Measurements from ENCODE around the gene RRAD.

Gene RRAD

GRCh38 chr16:66904846-66905632, 20.3 kb downstream of the RRAD start:
- Histone ChIP-seq H3K4me3 (no peak overlapping the region), H3K9me3 (ENCODE audit: low read depth, low read length) (no peaks in the 10 kb centered on the region), H3K9ac (ENCODE audit: insufficient read length) (no peak overlapping the region), H3K36me3 (ENCODE audit: insufficient read depth, low read length) (no peaks in the 10 kb centered on the region), H3K27ac (no peak overlapping the region)
- DNase-seq (ENCODE audit: low read depth, low spot score): no peak
- TF ChIP-seq FOXP2 (optimal IDR thresholded peaks at IDR 0.05; ENCODE audit: control extremely low read depth, extremely low read length, insufficient read depth) (no peak), POLR2AphosphoS5 (IDR thresholded peaks at IDR 0.05; ENCODE audit: borderline replicate concordance, low read depth, low read length) (no peak), EZH2 (IDR thresholded peaks at IDR 0.05) (no peak)

- no peak for TF ChIP-seq FOXP2 (optimal IDR thresholded peaks at IDR 0.05; ENCODE audit: control extremely low read depth, extremely low read length, insufficient read depth)
- no peak for TF ChIP-seq EZH2 (IDR thresholded peaks at IDR 0.05)
- TF ChIP-seq POLR2AphosphoS5 (IDR thresholded peaks at IDR 0.05; ENCODE audit: borderline replicate concordance, low read depth, low read length): no peak
- no peak overlapping the region for H3K9ac ChIP-seq (ENCODE audit: insufficient read length)
- H3K4me3 ChIP-seq: no peak overlapping the region
- no peak overlapping the region for H3K27ac ChIP-seq
- no peak for DNase-seq (ENCODE audit: low read depth, low spot score)
- H3K36me3 ChIP-seq (ENCODE audit: insufficient read depth, low read length): no peaks in the 10 kb centered on the region
- H3K9me3 ChIP-seq (ENCODE audit: low read depth, low read length): no peaks in the 10 kb centered on the region
Measured at GRCh38 chr16:66904428-66904845, 20.9 kb downstream of the RRAD start.

- TF ChIP-seq FOXP2 (optimal IDR thresholded peaks at IDR 0.05; ENCODE audit: control extremely low read depth, extremely low read length, insufficient read depth) (no peak), POLR2AphosphoS5 (IDR thresholded peaks at IDR 0.05; ENCODE audit: borderline replicate concordance, low read depth, low read length) (no peak), EZH2 (IDR thresholded peaks at IDR 0.05) (no peak)
- Histone ChIP-seq H3K27ac (no peak overlapping the region), H3K36me3 (ENCODE audit: insufficient read depth, low read length) (no peaks in the 10 kb centered on the region), H3K4me3 (no peak overlapping the region), H3K9ac (ENCODE audit: insufficient read length) (no peak overlapping the region), H3K9me3 (ENCODE audit: low read depth, low read length) (no peaks in the 10 kb centered on the region)
- DNase-seq (ENCODE audit: low read depth, low spot score): no peak
Measured at GRCh38 chr16:66903544-66904427, 21.5 kb downstream of the RRAD start.

- no peak for TF ChIP-seq FOXP2 (optimal IDR thresholded peaks at IDR 0.05; ENCODE audit: control extremely low read depth, extremely low read length, insufficient read depth)
- TF ChIP-seq EZH2 (IDR thresholded peaks at IDR 0.05): no peak
- no peak for TF ChIP-seq POLR2AphosphoS5 (IDR thresholded peaks at IDR 0.05; ENCODE audit: borderline replicate concordance, low read depth, low read length)
- Histone ChIP-seq H3K9me3 (ENCODE audit: low read depth, low read length) (no peaks in the 10 kb centered on the region), H3K4me3 (no peak overlapping the region), H3K27ac (no peak overlapping the region), H3K36me3 (ENCODE audit: insufficient read depth, low read length) (no peaks in the 10 kb centered on the region), H3K9ac (ENCODE audit: insufficient read length) (no peak overlapping the region)
- no peak for DNase-seq (ENCODE audit: low read depth, low spot score)
Measured at GRCh38 chr16:66902648-66903543, 22.4 kb downstream of the RRAD start.

GRCh38 chr16:66901626-66902025, 23.7 kb downstream of the RRAD start:
- no peak for DNase-seq (ENCODE audit: low read depth, low spot score)
- Histone ChIP-seq H3K27ac (no peak overlapping the region), H3K4me3 (no peak overlapping the region), H3K36me3 (ENCODE audit: insufficient read depth, low read length) (no peaks in the 10 kb centered on the region), H3K9ac (ENCODE audit: insufficient read length) (no peak overlapping the region), H3K9me3 (ENCODE audit: low read depth, low read length) (no peaks in the 10 kb centered on the region)
- no peak for TF ChIP-seq EZH2 (IDR thresholded peaks at IDR 0.05)
- TF ChIP-seq FOXP2 (optimal IDR thresholded peaks at IDR 0.05; ENCODE audit: control extremely low read depth, extremely low read length, insufficient read depth): no peak
- no peak for TF ChIP-seq POLR2AphosphoS5 (IDR thresholded peaks at IDR 0.05; ENCODE audit: borderline replicate concordance, low read depth, low read length)

GRCh38 chr16:66900721-66901441, 24.5 kb downstream of the RRAD start:
- Histone ChIP-seq H3K4me3 (no peak overlapping the region), H3K9ac (ENCODE audit: insufficient read length) (no peak overlapping the region), H3K36me3 (ENCODE audit: insufficient read depth, low read length) (no peaks in the 10 kb centered on the region), H3K27ac (no peak overlapping the region), H3K9me3 (ENCODE audit: low read depth, low read length) (no peaks in the 10 kb centered on the region)
- TF ChIP-seq POLR2AphosphoS5 (IDR thresholded peaks at IDR 0.05; ENCODE audit: borderline replicate concordance, low read depth, low read length): no peak
- no peak for TF ChIP-seq EZH2 (IDR thresholded peaks at IDR 0.05)
- no peak for TF ChIP-seq FOXP2 (optimal IDR thresholded peaks at IDR 0.05; ENCODE audit: control extremely low read depth, extremely low read length, insufficient read depth)
- DNase-seq (ENCODE audit: low read depth, low spot score): no peak

GRCh38 chr16:66899945-66900710, 25.2 kb downstream of the RRAD start:
- Histone ChIP-seq H3K36me3 (ENCODE audit: insufficient read depth, low read length) (no peaks in the 10 kb centered on the region), H3K27ac (no peak overlapping the region), H3K9ac (ENCODE audit: insufficient read length) (no peak overlapping the region), H3K4me3 (no peak overlapping the region), H3K9me3 (ENCODE audit: low read depth, low read length) (no peaks in the 10 kb centered on the region)
- TF ChIP-seq FOXP2 (optimal IDR thresholded peaks at IDR 0.05; ENCODE audit: control extremely low read depth, extremely low read length, insufficient read depth): no peak
- no peak for TF ChIP-seq POLR2AphosphoS5 (IDR thresholded peaks at IDR 0.05; ENCODE audit: borderline replicate concordance, low read depth, low read length)
- no peak for TF ChIP-seq EZH2 (IDR thresholded peaks at IDR 0.05)
- no peak for DNase-seq (ENCODE audit: low read depth, low spot score)

All from SK-N-MC (cell line).